ENCODE data around the gene HILPDA. TPM values are rescaled to one million over a fixed set of nuclear protein-coding genes. Genes with fewer than 3 reads are reported as not detected.

The HILPDA gene, protein sequence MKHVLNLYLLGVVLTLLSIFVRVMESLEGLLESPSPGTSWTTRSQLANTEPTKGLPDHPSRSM
- 1 to 10 TPM; 2.6 to 9.0 (median 6.0) TPM for total RNA-seq

- Histone ChIP-seq H3K4me3 (peak within 1 kb of the TSS; percentile 69 to 81 (median 76)), H3K4me1 (peaks cover 0 to 51% (median 8%) of the 10 kb centered on the region in 4 donors), H3K27me3 (no peaks in the 10 kb centered on the region), H3K36me3 (no peaks in the 10 kb centered on the region), H3K27ac (peak within 1 kb of the TSS; percentile 76 to 89 (median 83)), H3K9me3 (no peaks in the 10 kb centered on the region)
- peak in 2 of 6 experiments; percentile 29 to 41 for TF ChIP-seq CTCF (IDR thresholded peaks at IDR 0.05)
- peak; percentile 75 to 76 for TF ChIP-seq POLR2A (IDR thresholded peaks at IDR 0.05)
- peak; percentile 83 to 97 (median 95) for DNase-seq
Measured at GRCh38 chr7:128455543-128456254, at the start of gene HILPDA. Gene HILPDA, plus strand, starts transcription at chr7:128455878. Its CDS starts 1,391 bp downstream, at chr7:128457269.

DNA sequence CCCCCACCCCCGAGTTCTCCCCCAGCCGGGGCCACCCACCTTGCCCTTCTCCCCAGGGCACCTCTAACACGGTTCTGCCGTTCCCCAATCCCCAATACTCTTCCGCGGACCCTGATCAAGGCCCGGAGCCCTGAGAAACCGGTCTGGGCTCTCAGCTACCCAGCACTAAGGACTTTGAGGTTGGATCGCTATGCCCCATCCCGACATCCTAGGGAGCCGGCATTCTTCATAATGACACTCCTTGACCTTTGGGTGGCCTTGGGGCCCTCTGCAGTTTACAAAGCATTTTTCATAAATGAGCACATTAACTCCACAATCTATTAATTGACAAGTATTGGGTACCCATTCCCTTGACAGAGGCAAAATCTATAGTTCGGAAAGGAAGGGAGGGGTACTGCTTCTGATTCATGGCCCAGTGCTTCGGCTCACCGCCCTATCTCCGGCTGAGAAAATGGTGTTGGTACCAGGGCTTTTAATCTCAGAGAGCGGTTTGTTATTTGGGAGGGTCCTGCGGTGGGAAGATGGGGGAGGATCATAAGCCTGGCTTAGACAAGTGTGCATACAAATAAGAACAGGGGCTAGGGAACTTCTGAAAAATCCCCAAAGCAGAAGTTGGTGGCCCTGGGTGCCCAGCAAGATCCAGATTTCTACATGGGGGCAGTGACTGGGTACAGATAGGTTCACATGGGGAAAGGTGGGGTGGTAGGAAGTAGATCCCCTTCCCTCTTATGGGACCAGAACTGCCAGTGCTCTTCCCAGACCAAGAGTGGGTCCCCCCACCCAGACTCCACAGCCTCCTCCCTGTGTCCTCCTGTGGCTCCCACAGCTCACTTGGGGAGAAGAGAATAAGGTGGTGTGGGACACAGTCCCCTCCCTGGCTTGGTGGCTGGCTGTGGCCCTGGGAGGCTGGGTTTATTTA lies 49.1 kb upstream of the HILPDA start:
- DNase-seq, result no peak
- peaks cover 0 to 43% (median 13%) of the 10 kb centered on the region in 4 donors for H3K4me1 ChIP-seq
- no peaks in the 10 kb centered on the region for H3K27me3 ChIP-seq
- H3K27ac ChIP-seq, result peak overlapping the region in 2 of 4 donors; percentile 75 to 89
- TF ChIP-seq CTCF (IDR thresholded peaks at IDR 0.05), result no peak
- no peak for TF ChIP-seq POLR2A (IDR thresholded peaks at IDR 0.05)
- no peaks in the 10 kb centered on the region for H3K36me3 ChIP-seq
- H3K9me3 ChIP-seq, result no peaks in the 10 kb centered on the region
- H3K4me3 ChIP-seq, result peak overlapping the region; percentile 48 to 85 (median 80)

GRCh38 chr7:128407233-128407589 lies 48.5 kb upstream of the HILPDA start:
- TF ChIP-seq CTCF (IDR thresholded peaks at IDR 0.05) (no peak), POLR2A (IDR thresholded peaks at IDR 0.05) (no peak)
- H3K27me3 ChIP-seq, result no peaks in the 10 kb centered on the region
- no peaks in the 10 kb centered on the region for H3K9me3 ChIP-seq
- peaks cover 0 to 43% (median 13%) of the 10 kb centered on the region in 4 donors for H3K4me1 ChIP-seq
- DNase-seq, result no peak
- no peaks in the 10 kb centered on the region for H3K36me3 ChIP-seq
- peak overlapping the region in 2 of 4 donors; percentile 89 to 93 for H3K27ac ChIP-seq
- no peak overlapping the region for H3K4me3 ChIP-seq

- Histone ChIP-seq H3K36me3 (no peaks in the 10 kb centered on the region), H3K4me3 (peak overlapping the region in 2 of 4 donors; percentile 71 to 75), H3K9me3 (no peaks in the 10 kb centered on the region), H3K27ac (peak overlapping the region; percentile 73 to 93 (median 87)), H3K27me3 (no peaks in the 10 kb centered on the region), H3K4me1 (peaks cover 0 to 43% (median 13%) of the 10 kb centered on the region in 4 donors)
- no peak for DNase-seq
- TF ChIP-seq CTCF (IDR thresholded peaks at IDR 0.05) (no peak), POLR2A (IDR thresholded peaks at IDR 0.05) (no peak)
Measured at GRCh38 chr7:128407751-128408708, 47.6 kb upstream of the HILPDA start.
